OCI-LY7 (cell line): Measurements from ENCODE around the gene FGD5. TPM values are rescaled to one million over a fixed set of nuclear protein-coding genes. Genes with fewer than 3 reads are reported as not detected.

ENCODE experiments used
- BruUV-seq: library from RNA; stranded (reverse); fragments of 400-500 nt; replicated peaks from 2 replicates; lab custom pipeline; 2021; lab: Mats Ljungman, UMichigan
- CTCF ChIA-PET: fragments of 300-600 bp; sonication (Branson Sonifier 250); formaldehyde crosslinking; loops from one replicate; lab custom pipeline; 2022; ENCODE audit warnings: antibody characterized with exemption; ENCODE audit not compliant: unreplicated experiment; lab: Charles Lee
- POLR2A ChIA-PET: fragments of 300-600 bp; sonication (Branson Sonifier 250); formaldehyde crosslinking; loops from one replicate; lab custom pipeline; 2022; ENCODE audit warnings: antibody characterized with exemption; lab: Charles Lee
- DNase-seq: peaks from one replicate; pipeline ENCODE4 v3.0.0-alpha.2; 2015; ENCODE audit warnings: low spot score
- H2AFZ ChIP-seq: fragments of 200-600 bp; sonication (generic), shearing (Covaris generic); 2 replicates; pipeline ENCODE4 v1.6.1; 2014; ENCODE audit warnings: mild to moderate bottlenecking, antibody characterized with exemption, low read length, moderate library complexity
- H3K27ac ChIP-seq: fragments of 200-600 bp; sonication (generic); 2 replicates; pipeline ENCODE4 v1.5.1; 2014; ENCODE audit warnings: mixed run types, low read depth, mild to moderate bottlenecking, moderate library complexity, low read length, inconsistent platforms; ENCODE audit not compliant: poor library complexity, severe bottlenecking
- H3K36me3 ChIP-seq: fragments of 200-600 bp; sonication (generic); 2 replicates; pipeline ENCODE4 v1.6.1; 2014; ENCODE audit warnings: mild to moderate bottlenecking, antibody characterized with exemption, low read length, moderate library complexity, mixed read lengths; ENCODE audit not compliant: insufficient read depth
- H3K4me1 ChIP-seq: fragments of 200-600 bp; sonication (generic); 2 replicates; pipeline ENCODE4 v1.5.1; 2014; ENCODE audit warnings: mild to moderate bottlenecking, low read length; ENCODE audit not compliant: insufficient read depth, poor library complexity, severe bottlenecking
- H3K4me2 ChIP-seq: fragments of 200-600 bp; sonication (generic); 2 replicates; pipeline ENCODE4 v1.6.1; 2014; ENCODE audit warnings: mild to moderate bottlenecking, low read length
- H3K4me3 ChIP-seq: fragments of 200-600 bp; sonication (generic); 2 replicates; pipeline ENCODE4 v1.5.1; 2014; ENCODE audit warnings: mild to moderate bottlenecking, low read depth, low read length; ENCODE audit not compliant: poor library complexity, severe bottlenecking
- H3K79me2 ChIP-seq: fragments of 200-600 bp; sonication (generic); 2 replicates; pipeline ENCODE4 v1.6.1; 2016; ENCODE audit warnings: low read depth, mild to moderate bottlenecking, low read length, moderate library complexity, mixed read lengths; ENCODE audit not compliant: insufficient read depth
- H3K9me2 ChIP-seq: fragments of 200-600 bp; sonication (generic); 2 replicates; pipeline ENCODE4 v1.6.1; 2016; ENCODE audit warnings: mild to moderate bottlenecking, low read length, mixed read lengths; ENCODE audit not compliant: insufficient read depth
- H3K9me3 ChIP-seq: fragments of 200-600 bp; sonication (generic); 2 replicates; pipeline ENCODE4 v1.6.1; 2014; ENCODE audit warnings: mild to moderate bottlenecking, mixed run types, low read length, mixed read lengths
- H4K20me1 ChIP-seq: fragments of 200-600 bp; sonication (generic); 2 replicates; pipeline ENCODE4 v1.6.1; 2014; ENCODE audit warnings: mild to moderate bottlenecking, antibody characterized with exemption, low read length, moderate library complexity, mixed read lengths; ENCODE audit not compliant: insufficient read depth
- EZH2phosphoT487 ChIP-seq: fragments of 200-600 bp; sonication (generic); IDR thresholded peaks from 2 replicates; pipeline ENCODE4 v1.6.1; 2018; ENCODE audit warnings: low read depth, borderline replicate concordance, mild to moderate bottlenecking, mixed run types, antibody characterized with exemption, low read length, moderate library complexity, mixed read lengths
- intact Hi-C: fragments of 100-400 bp; cut with micrococcal nuclease; formaldehyde crosslinking; loops from one replicate; pipeline ENCODE4 v1.10.0; 2022; ENCODE audit not compliant: unreplicated experiment
- total RNA-seq, 2 experiments: library from RNA; depleted of rRNA in 1 of 2; stranded (reverse); fragments of >200 nt in 1 of 2; shearing (Covaris generic) in 1 of 2; gene quantifications; 2 replicates each; pipeline ENCODE4 v1.2.3, GENCODE V29; 2014 to 2022
- TF ChIP-seq, protein P1 (sequence below): fragments of 200-600 bp; sonication (generic); conservative IDR thresholded peaks from 2 replicates; pipeline ENCODE4 v1.5.1; 2014; ENCODE audit warnings: mild to moderate bottlenecking, antibody characterized with exemption, low read length, moderate library complexity, mixed read lengths

Gene FGD5
- total RNA-seq, 2 experiments from 2014 or later: 0.09 to 0.21 TPM

DNA sequence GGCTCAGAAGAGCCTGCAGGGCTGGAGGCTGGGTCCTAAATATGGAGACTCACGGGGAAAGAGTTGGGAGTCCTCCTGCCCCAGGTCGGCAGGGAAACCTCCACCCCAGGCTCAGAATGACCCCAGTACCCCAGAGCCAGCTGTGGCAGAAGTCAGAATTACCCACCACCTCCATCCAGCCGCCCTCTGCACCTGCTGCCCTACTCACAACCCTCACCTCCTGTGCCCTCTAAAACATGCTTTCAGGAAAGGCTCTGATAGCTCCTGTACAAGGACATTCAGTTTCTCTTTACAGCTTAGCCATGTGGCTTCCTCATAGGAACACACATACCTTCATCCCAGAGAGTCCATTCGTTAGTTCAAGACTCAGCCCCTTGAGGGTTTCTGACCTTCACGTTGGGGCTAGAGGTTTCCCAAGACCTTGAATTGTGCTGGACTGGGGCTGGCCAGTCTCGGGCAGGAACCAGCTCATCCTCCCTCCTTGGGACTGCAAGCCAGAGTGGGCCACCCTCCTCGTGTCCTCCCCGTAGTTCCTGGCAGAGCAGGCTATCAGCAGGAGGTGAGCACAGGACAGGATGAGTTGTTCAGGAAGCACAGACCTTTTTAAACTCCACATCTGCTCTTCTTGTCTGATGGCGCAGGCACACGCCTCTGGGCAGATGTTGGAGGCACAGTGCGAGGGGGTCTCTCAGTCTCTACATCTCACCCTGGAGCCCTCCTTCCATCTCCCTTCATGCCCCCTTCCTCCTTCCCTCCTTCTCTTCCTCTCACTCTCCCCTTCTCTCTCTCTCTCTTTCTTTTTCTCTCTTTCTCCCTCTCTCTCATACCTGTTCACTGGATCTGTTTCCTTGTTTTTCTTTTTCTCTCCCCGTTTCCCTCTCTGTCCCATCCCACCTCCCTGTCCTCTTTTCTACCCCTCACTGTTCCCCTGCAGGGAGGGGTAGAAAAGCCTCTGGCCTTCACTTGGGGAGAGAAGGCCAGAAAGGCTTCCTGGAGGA lies 72.7 kb downstream of the FGD5 start:
- Histone ChIP-seq H3K27ac (no peak overlapping the region), H3K4me2 (no peak overlapping the region), H2AFZ (no peak overlapping the region), H3K79me2 (no peaks in the 10 kb centered on the region), H3K4me1 (no peaks in the 10 kb centered on the region), H3K36me3 (no peaks in the 10 kb centered on the region), H4K20me1 (no peaks in the 10 kb centered on the region), H3K9me3 (no peaks in the 10 kb centered on the region), H3K4me3 (no peak overlapping the region), H3K9me2 (no peaks in the 10 kb centered on the region)
- ChIA-PET CTCF (no interaction called here), POLR2A (no interaction called here)
- TF ChIP-seq, protein P1, sequence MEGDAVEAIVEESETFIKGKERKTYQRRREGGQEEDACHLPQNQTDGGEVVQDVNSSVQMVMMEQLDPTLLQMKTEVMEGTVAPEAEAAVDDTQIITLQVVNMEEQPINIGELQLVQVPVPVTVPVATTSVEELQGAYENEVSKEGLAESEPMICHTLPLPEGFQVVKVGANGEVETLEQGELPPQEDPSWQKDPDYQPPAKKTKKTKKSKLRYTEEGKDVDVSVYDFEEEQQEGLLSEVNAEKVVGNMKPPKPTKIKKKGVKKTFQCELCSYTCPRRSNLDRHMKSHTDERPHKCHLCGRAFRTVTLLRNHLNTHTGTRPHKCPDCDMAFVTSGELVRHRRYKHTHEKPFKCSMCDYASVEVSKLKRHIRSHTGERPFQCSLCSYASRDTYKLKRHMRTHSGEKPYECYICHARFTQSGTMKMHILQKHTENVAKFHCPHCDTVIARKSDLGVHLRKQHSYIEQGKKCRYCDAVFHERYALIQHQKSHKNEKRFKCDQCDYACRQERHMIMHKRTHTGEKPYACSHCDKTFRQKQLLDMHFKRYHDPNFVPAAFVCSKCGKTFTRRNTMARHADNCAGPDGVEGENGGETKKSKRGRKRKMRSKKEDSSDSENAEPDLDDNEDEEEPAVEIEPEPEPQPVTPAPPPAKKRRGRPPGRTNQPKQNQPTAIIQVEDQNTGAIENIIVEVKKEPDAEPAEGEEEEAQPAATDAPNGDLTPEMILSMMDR: no peak
- no peak for TF ChIP-seq EZH2phosphoT487
- no peak for DNase-seq
- no TSS peak for BruUV-seq
- intact Hi-C loops: no loop called here

DNA sequence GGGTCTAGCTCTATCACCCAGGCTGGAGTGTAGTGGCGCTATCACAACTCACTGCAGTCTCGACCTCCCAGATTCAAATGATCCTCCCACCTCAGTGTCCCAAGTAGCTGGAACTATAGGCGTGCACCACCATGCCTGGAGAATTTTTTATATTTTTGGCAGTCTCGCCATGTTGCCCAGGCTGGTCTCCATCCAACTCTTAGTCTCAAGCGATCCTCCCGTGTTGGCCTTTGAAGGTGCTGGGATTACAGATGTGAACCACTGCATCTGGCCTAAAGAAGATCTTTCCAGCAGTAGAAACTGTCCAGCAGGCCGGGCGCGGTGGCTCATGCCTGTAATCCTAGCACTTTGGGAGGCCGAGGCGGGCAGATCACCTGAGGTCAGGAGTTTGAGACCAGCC lies 73.5 kb downstream of the FGD5 start:
- no peaks in the 10 kb centered on the region for H4K20me1 ChIP-seq
- no peak for TF ChIP-seq EZH2phosphoT487
- TF ChIP-seq, protein P1: no peak
- no peaks in the 10 kb centered on the region for H3K79me2 ChIP-seq
- no peak for DNase-seq
- no peaks in the 10 kb centered on the region for H3K36me3 ChIP-seq
- H3K4me3 ChIP-seq: no peak overlapping the region
- no peaks in the 10 kb centered on the region for H3K9me3 ChIP-seq
- no peaks in the 10 kb centered on the region for H3K4me1 ChIP-seq
- ChIA-PET CTCF (no interaction called here), POLR2A (no interaction called here)
- H3K4me2 ChIP-seq: no peak overlapping the region
- H2AFZ ChIP-seq: no peak overlapping the region
- no TSS peak for BruUV-seq
- intact Hi-C loops: no loop called here
- no peak overlapping the region for H3K27ac ChIP-seq
- H3K9me2 ChIP-seq: no peaks in the 10 kb centered on the region

DNA sequence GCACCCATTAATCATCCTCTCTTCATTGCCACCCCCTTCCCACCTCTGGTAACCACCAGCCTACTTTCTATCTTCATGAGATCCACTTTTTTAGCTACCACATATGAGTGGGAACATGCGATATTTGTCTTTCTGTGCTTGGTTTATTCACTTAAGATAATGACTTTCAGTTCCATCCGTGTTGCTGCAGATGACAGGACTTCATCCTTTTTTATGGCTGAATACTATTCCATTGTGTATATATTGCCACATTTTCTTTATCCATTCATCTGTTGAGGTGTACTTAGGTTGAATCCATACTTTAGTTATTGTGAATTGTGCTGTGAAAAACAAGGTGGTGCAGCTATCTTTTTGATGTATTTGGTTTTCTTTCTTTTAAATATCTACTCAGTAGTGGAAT lies 75.3 kb downstream of the FGD5 start:
- intact Hi-C loops: no loop called here
- TF ChIP-seq, protein P1: no peak
- TF ChIP-seq EZH2phosphoT487: no peak
- Histone ChIP-seq H3K4me3 (no peak overlapping the region), H3K79me2 (no peaks in the 10 kb centered on the region), H3K27ac (no peak overlapping the region), H3K9me3 (no peaks in the 10 kb centered on the region), H3K4me1 (no peaks in the 10 kb centered on the region), H3K36me3 (no peaks in the 10 kb centered on the region), H4K20me1 (no peaks in the 10 kb centered on the region), H3K9me2 (no peaks in the 10 kb centered on the region), H3K4me2 (no peak overlapping the region), H2AFZ (no peak overlapping the region)
- ChIA-PET POLR2A (interaction anchor here (0.6 to 1.1 kb wide), 4 partner anchors 15 to 250 kb away, joined by 3 to 6 read pairs (median 4); no protein-coding TSS in a partner anchor), CTCF (no interaction called here)
- BruUV-seq: no TSS peak
- no peak for DNase-seq
